ENCODE data around the gene GLYR1. TPM values are rescaled to one million over a fixed set of nuclear protein-coding genes. Genes with fewer than 3 reads are reported as not detected.

The GLYR1 gene
- total and polyA plus RNA-seq, 9 of the 15 experiments (the other 6 are each of a cell fraction or from before 2014, with no cell fraction given): 6.7 to 99.2 (median 60.2) TPM

GRCh38 chr16:4797805-4798252, 49.3 kb downstream of the GLYR1 start:
- Histone ChIP-seq H3K36me3 (ENCODE audit: control insufficient read depth, insufficient read depth, low read length) (peaks cover 13% of the 10 kb centered on the region; the same call in 1 of the 3 replicates), H3K4me3 (no peak overlapping the region), H4K20me1 (replicated peaks; ENCODE audit: control insufficient read depth, insufficient read depth, low read length) (no peaks in the 10 kb centered on the region), H3K79me2 (ENCODE audit: control insufficient read depth, insufficient read depth, low read length) (peaks cover 6% of the 10 kb centered on the region; the same call in 1 of the 3 replicates), H3K9ac (ENCODE audit: insufficient read depth in 1 of 2, low read depth in 2 of 2, low read length in 2 of 2) (no peak overlapping the region; a peak in 1 of 4 replicates), H3K4me1 (replicated peaks in 1 of 2; ENCODE audit: control insufficient read depth in 2 of 2, insufficient read depth in 2 of 2, low read length in 2 of 2) (peaks cover 10 to 55% of the 10 kb centered on the region in 2 experiments; a peak in 4 of 5 replicates), H3K27ac (ENCODE audit: extremely low read depth, low read depth, low read length) (no peak overlapping the region), H3K9me1 (ENCODE audit: control insufficient read depth, insufficient read depth, low read length) (no peaks in the 10 kb centered on the region), H2AFZ (ENCODE audit: low read depth, low read length) (no peak overlapping the region), H3K9me3 (replicated peaks; ENCODE audit: control insufficient read depth, insufficient read depth, low read depth, low read length) (no peaks in the 10 kb centered on the region), H3K27me3 (ENCODE audit: control insufficient read depth in 2 of 2, insufficient read depth in 2 of 2, low read length in 2 of 2) (no peaks in the 10 kb centered on the region), H3K4me2 (ENCODE audit: insufficient read depth, low read length) (no peak overlapping the region)
- ChIA-PET POLR2A (interaction anchor here (0.6 to 1.2 kb wide), 2 partner anchors 9 to 143 kb away, joined by 3 to 4 read pairs; partner anchors contain the start of gene SEPTIN12), CTCF (ENCODE audit: low intra/inter-chr PET ratio) (no interaction called here)
- in situ Hi-C loops (cut with MboI) (no loop called here), intact Hi-C loops (cut with micrococcal nuclease) (no loop called here)
- TF ChIP-seq HNRNPLL (IDR thresholded peaks at IDR 0.05; ENCODE audit: low read depth, low read length, poor library complexity, severe bottlenecking): no peak
- TF ChIP-seq THAP12 (CRISPR knock-in tag; IDR thresholded peaks at IDR 0.05): no peak
- no peak for TF ChIP-seq TEAD4 (IDR thresholded peaks at IDR 0.05; ENCODE audit: low read length)
- TF ChIP-seq TEAD4 (CRISPR knock-in tag; IDR thresholded peaks at IDR 0.05; ENCODE audit: borderline replicate concordance): no peak
- no peak for TF ChIP-seq YY1 (IDR thresholded peaks at IDR 0.05; ENCODE audit: borderline replicate concordance in 1 of 3, control insufficient read depth in 1 of 3, extremely low read depth in 1 of 3, insufficient read depth in 3 of 3, insufficient read length in 1 of 3, insufficient replicate concordance in 2 of 3, low read depth in 1 of 3, low read length in 2 of 3)
- FAIRE-seq (no peak), ATAC-seq (no peak), DNase-seq (ENCODE audit: extremely low read depth in 1 of 4, low spot score in 3 of 4) (no peak)
- BruUV-seq (replicated peaks): no TSS peak
- WGBS (ENCODE audit: insufficient coverage, low coverage, missing lambda C conversion rate): 91% methylated on average over 15 of the region's 22 CpGs

Data from K562 (cell line).